ENCODE measurements around the gene NOCT. TPM values are rescaled to one million over a fixed set of nuclear protein-coding genes. Genes with fewer than 3 reads are reported as not detected.

NOCT gene
- total RNA-seq, 2 donors from 2014 or later = 4.5 to 13.5 TPM

DNA sequence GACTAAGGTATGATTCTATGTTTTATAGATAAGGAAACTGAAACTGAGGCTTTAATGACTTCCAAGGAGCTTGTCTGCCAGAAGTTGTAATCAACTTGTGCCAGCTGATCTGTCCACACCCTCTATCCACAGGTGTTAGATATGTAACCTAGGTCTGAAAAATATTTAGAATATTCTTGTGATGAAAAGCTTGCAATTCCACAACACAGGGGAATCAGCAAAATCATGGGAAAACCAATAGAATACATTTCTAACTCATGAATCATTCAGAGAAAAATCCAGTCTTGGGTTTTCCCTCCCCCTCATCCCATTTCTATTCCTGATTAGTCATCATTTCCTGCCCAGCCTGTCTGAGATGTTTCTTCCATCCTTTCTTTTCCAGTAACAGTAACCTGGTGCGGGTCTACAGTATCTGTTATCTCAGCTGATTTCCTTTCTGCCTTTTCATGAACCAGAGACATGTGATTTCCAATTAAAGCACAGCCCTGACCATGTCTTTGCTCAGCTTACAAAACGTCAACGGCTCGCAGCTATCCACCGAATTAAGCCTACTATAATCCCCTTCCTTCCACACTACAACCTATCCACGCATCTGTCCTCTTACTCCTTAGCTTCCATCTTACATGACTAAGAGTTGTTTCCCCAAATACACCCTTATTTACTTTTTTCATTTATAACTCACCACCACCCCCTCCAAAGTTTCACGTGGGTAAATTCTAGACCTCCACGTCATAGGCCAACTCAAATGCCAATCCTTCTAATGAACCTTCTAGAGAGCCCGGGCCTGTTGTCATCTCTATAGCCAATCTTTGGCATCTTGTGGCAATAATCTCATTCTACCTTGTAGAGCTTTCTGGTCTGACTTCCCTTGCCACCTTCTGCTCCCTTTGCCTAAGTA, 961 bp upstream of the NOCT start:
- Histone ChIP-seq H3K9me3 (no peaks in the 10 kb centered on the region), H3K4me1 (no peaks in the 10 kb centered on the region), H3K4me3 (peak overlapping the region; percentile 63), H3K27me3 (no peaks in the 10 kb centered on the region), H3K9ac (ENCODE audit: low read depth in 2 of 2, low read length in 2 of 2) (peak overlapping the region; percentile 48 to 67), H3K36me3 (no peaks in the 10 kb centered on the region), H3K27ac (peak overlapping the region; percentile 87)
- no peak for TF ChIP-seq CTCF (IDR thresholded peaks at IDR 0.05)
- peak; percentile 39 for DNase-seq
- intact Hi-C loops (cut with DNase I) = no loop called here

GRCh38 chr4:139015948-139016471, 429 bp downstream of the NOCT start:
- H3K36me3 ChIP-seq = no peaks in the 10 kb centered on the region
- no peaks in the 10 kb centered on the region for H3K27me3 ChIP-seq
- no peak for TF ChIP-seq CTCF (IDR thresholded peaks at IDR 0.05)
- peak overlapping the region; percentile 60 to 67 for H3K9ac ChIP-seq (ENCODE audit: low read depth in 2 of 2, low read length in 2 of 2)
- DNase-seq = peak; percentile 56
- H3K4me1 ChIP-seq = no peaks in the 10 kb centered on the region
- H3K9me3 ChIP-seq = no peaks in the 10 kb centered on the region
- peak overlapping the region; percentile 87 for H3K27ac ChIP-seq
- peak overlapping the region; percentile 63 for H3K4me3 ChIP-seq
- intact Hi-C loops (cut with DNase I) = no loop called here

DNA sequence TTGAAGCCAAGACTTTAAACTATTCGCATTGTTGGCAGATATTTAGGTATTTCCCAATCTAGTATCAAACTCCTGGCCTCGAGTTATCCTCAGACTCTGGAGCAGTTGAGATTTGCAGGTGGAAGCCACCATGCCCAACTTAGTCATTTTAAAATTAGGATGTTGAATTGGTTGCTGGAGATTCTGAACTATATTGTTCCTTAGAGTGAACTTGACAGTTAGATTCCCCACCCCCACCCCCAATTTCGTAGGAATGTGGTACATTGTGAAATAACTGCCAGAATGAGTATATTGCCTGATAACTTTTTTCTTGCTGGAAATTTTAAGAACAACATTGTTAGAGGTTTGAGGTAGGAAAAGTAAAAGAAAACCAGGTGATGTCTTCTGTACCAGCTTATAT, 2.3 kb downstream of the NOCT start:
- H3K9me3 ChIP-seq = no peaks in the 10 kb centered on the region
- no peak for TF ChIP-seq CTCF (IDR thresholded peaks at IDR 0.05)
- H3K36me3 ChIP-seq = no peaks in the 10 kb centered on the region
- no peak for DNase-seq
- intact Hi-C loops (cut with DNase I) = no loop called here
- no peaks in the 10 kb centered on the region for H3K4me1 ChIP-seq
- no peak overlapping the region for H3K27ac ChIP-seq
- H3K27me3 ChIP-seq = no peaks in the 10 kb centered on the region
- H3K4me3 ChIP-seq = no peak overlapping the region
- no peak overlapping the region for H3K9ac ChIP-seq (ENCODE audit: low read depth in 2 of 2, low read length in 2 of 2)

DNA sequence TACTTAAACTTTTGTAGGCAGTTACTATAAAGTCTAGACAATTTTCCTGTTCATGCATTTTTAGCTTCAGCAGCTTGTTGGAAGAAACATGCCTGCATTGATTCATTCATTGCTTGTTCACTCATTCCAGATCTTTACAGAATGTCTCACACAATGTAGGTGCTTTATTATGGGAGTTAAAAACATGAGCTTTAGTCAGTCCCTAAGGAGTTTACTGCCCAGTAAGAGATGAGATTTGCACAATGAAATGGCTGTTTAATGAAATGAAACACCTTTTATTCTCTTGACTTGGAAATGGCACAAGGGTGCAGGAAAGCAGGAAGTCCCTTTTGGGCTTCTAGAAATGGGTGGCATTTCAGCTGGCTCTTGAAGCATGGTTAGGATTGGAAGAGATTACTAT, 2.9 kb downstream of the NOCT start:
- Histone ChIP-seq H3K27ac (no peak overlapping the region), H3K36me3 (no peaks in the 10 kb centered on the region), H3K9me3 (no peaks in the 10 kb centered on the region), H3K9ac (ENCODE audit: low read depth in 2 of 2, low read length in 2 of 2) (no peak overlapping the region), H3K27me3 (no peaks in the 10 kb centered on the region), H3K4me1 (no peaks in the 10 kb centered on the region), H3K4me3 (no peak overlapping the region)
- no peak for TF ChIP-seq CTCF (IDR thresholded peaks at IDR 0.05)
- intact Hi-C loops (cut with DNase I) = no loop called here
- DNase-seq = no peak

GRCh38 chr4:139018971-139019758, 3.6 kb downstream of the NOCT start:
- Histone ChIP-seq H3K36me3 (no peaks in the 10 kb centered on the region), H3K4me3 (no peak overlapping the region), H3K9ac (ENCODE audit: low read depth in 2 of 2, low read length in 2 of 2) (no peak overlapping the region), H3K9me3 (no peaks in the 10 kb centered on the region), H3K27me3 (no peaks in the 10 kb centered on the region), H3K27ac (no peak overlapping the region), H3K4me1 (no peaks in the 10 kb centered on the region)
- no peak for TF ChIP-seq CTCF (IDR thresholded peaks at IDR 0.05)
- intact Hi-C loops (cut with DNase I) = no loop called here
- no peak for DNase-seq

Data from colonic mucosa (tissue), 4 donors.